WTC11 (cell line): ENCODE data around the gene MEIS3. TPM values are rescaled to one million over a fixed set of nuclear protein-coding genes. Genes with fewer than 3 reads are reported as not detected.

ENCODE experiments used
- ATAC-seq: fragments of 200-7000 bp; cut with Tn5 transposase; 2 replicates; pipeline ENCODE4 v1.10.0; 2021; ENCODE audit warnings: mild to moderate bottlenecking, moderate library complexity
- CTCF ChIA-PET: fragments of 300-600 bp; sonication (Branson Sonifier 250); formaldehyde crosslinking; loops from one replicate; lab custom pipeline; 2021; ENCODE audit warnings: antibody characterized with exemption; lab: Charles Lee
- POLR2A ChIA-PET: fragments of 350-600 bp; sonication (Branson Sonifier 250); formaldehyde crosslinking; loops from one replicate; lab custom pipeline; 2021; ENCODE audit warnings: antibody characterized with exemption; lab: Charles Lee
- DNase-seq: peaks from one replicate; pipeline ENCODE4 v3.0.0; 2021; ENCODE audit warnings: low spot score
- H3K27ac Mint-ChIP-seq: 2 replicates; pipeline ENCODE4 v1.8.0; 2021; ENCODE audit warnings: mixed read lengths
- H3K27me3 Mint-ChIP-seq: 2 replicates; pipeline ENCODE4 v1.8.0; 2021; ENCODE audit warnings: low read depth, mild to moderate bottlenecking, moderate library complexity, mixed read lengths
- H3K36me3 Mint-ChIP-seq: 2 replicates; pipeline ENCODE4 v1.8.0; 2021; ENCODE audit warnings: mixed read lengths
- H3K4me1 Mint-ChIP-seq: 2 replicates; pipeline ENCODE4 v1.8.0; 2022; ENCODE audit warnings: mixed read lengths
- H3K4me3 Mint-ChIP-seq: 2 replicates; pipeline ENCODE4 v1.8.0; 2021; ENCODE audit warnings: mild to moderate bottlenecking, moderate library complexity, mixed read lengths
- H3K9me3 Mint-ChIP-seq: 2 replicates; pipeline ENCODE4 v1.8.0; 2021; ENCODE audit warnings: mixed read lengths
- ATF1 ChIP-seq: sonication (generic); formaldehyde crosslinking; IDR thresholded peaks from 2 replicates; pipeline ENCODE4 v1.8.1; 2023; ENCODE audit warnings: mild to moderate bottlenecking, moderate library complexity, missing genetic modification reagents
- E2F1 ChIP-seq: sonication (generic); formaldehyde crosslinking; IDR thresholded peaks from 2 replicates; pipeline ENCODE4 v1.8.0; 2022; ENCODE audit warnings: mild to moderate bottlenecking, missing genetic modification reagents
- FOXJ3 ChIP-seq: sonication (generic); formaldehyde crosslinking; IDR thresholded peaks from 2 replicates; pipeline ENCODE4 v1.9.0; 2021; ENCODE audit warnings: missing genetic modification reagents, mild to moderate bottlenecking, borderline replicate concordance
- IRF2 ChIP-seq: sonication (generic); formaldehyde crosslinking; IDR thresholded peaks from 2 replicates; pipeline ENCODE4 v1.8.0; 2022; ENCODE audit warnings: low read depth, missing genetic modification reagents, borderline replicate concordance
- SMAD3 ChIP-seq: sonication (generic); formaldehyde crosslinking; IDR thresholded peaks from 2 replicates; pipeline ENCODE4 v1.8.0; 2022; ENCODE audit warnings: missing genetic modification reagents, mild to moderate bottlenecking, borderline replicate concordance
- TEAD4 ChIP-seq: sonication (generic); formaldehyde crosslinking; IDR thresholded peaks from 2 replicates; pipeline ENCODE4 v1.8.0; 2022; ENCODE audit warnings: mild to moderate bottlenecking, missing genetic modification reagents
- ZNF121 ChIP-seq: sonication (generic); formaldehyde crosslinking; IDR thresholded peaks from 2 replicates; pipeline ENCODE4 v1.8.0; 2023; ENCODE audit warnings: missing genetic modification reagents
- ZNF281 ChIP-seq: sonication (generic); formaldehyde crosslinking; IDR thresholded peaks from 2 replicates; pipeline ENCODE4 v1.8.0; 2023; ENCODE audit warnings: mild to moderate bottlenecking, missing genetic modification reagents
- ZNF396 ChIP-seq: fragments of 250-450 bp; sonication (Bioruptor Pico); IDR thresholded peaks from 2 replicates; pipeline ENCODE4 v1.8.0; 2021; ENCODE audit warnings: mild to moderate bottlenecking, moderate library complexity, borderline replicate concordance
- ZNF532 ChIP-seq: fragments of 250-450 bp; sonication (Bioruptor Pico); IDR thresholded peaks from 2 replicates; pipeline ENCODE4 v1.9.0; 2021; ENCODE audit warnings: mild to moderate bottlenecking, borderline replicate concordance
- ZNF671 ChIP-seq: fragments of 250-450 bp; sonication (Bioruptor Pico); IDR thresholded peaks from 2 replicates; pipeline ENCODE4 v1.8.0; 2021; ENCODE audit warnings: mild to moderate bottlenecking
- ZSCAN18 ChIP-seq: fragments of 250-450 bp; sonication (Bioruptor Pico); IDR thresholded peaks from 2 replicates; pipeline ENCODE4 v2.1.2; 2022; ENCODE audit warnings: mild to moderate bottlenecking, moderate library complexity
- total RNA-seq: library from RNA; stranded (reverse); gene quantifications from 3 replicates; pipeline ENCODE4 v1.2.3, GENCODE V29; 2021
- TF ChIP-seq, protein P1 (sequence below): sonication (generic); formaldehyde crosslinking; IDR thresholded peaks from 2 replicates; pipeline ENCODE4 v1.8.1; 2023; ENCODE audit warnings: mild to moderate bottlenecking, missing genetic modification reagents, moderate library complexity
- TF ChIP-seq, protein P2 (sequence below): fragments of 200-600 bp; IDR thresholded peaks from 2 replicates; pipeline ENCODE4 v1.8.0; 2022; ENCODE audit warnings: antibody characterized with exemption
- TF ChIP-seq, protein P3 (sequence below): sonication (generic); formaldehyde crosslinking; IDR thresholded peaks from 2 replicates; pipeline ENCODE4 v1.8.1; 2022; ENCODE audit warnings: missing genetic modification reagents, borderline replicate concordance
- TF ChIP-seq, protein P4 (sequence below): sonication (generic); formaldehyde crosslinking; IDR thresholded peaks from 2 replicates; pipeline ENCODE4 v1.8.0; 2023; ENCODE audit warnings: missing genetic modification reagents, mild to moderate bottlenecking, borderline replicate concordance

The MEIS3 gene
- total RNA-seq, 1 experiment from 2014 or later = 38.5 TPM

GRCh38 chr19:47450478-47450877 lies 31.2 kb upstream of the MEIS3 start:
- ATAC-seq = no peak
- no peak overlapping the region for H3K27ac Mint-ChIP-seq
- ChIA-PET POLR2A (no interaction called here), CTCF (interaction anchor here (6.4 kb wide), 1 partner anchor 14 kb away, joined by 98 read pairs; no protein-coding TSS in a partner anchor)
- no peak overlapping the region for H3K4me3 Mint-ChIP-seq
- no peak for DNase-seq
- no peak for TF ChIP-seq ZNF532
- TF ChIP-seq IRF2 (CRISPR knock-in tag) = no peak
- TF ChIP-seq, protein P1, sequence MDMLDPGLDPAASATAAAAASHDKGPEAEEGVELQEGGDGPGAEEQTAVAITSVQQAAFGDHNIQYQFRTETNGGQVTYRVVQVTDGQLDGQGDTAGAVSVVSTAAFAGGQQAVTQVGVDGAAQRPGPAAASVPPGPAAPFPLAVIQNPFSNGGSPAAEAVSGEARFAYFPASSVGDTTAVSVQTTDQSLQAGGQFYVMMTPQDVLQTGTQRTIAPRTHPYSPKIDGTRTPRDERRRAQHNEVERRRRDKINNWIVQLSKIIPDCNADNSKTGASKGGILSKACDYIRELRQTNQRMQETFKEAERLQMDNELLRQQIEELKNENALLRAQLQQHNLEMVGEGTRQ (CRISPR knock-in tag) = no peak
- TF ChIP-seq, protein P2, sequence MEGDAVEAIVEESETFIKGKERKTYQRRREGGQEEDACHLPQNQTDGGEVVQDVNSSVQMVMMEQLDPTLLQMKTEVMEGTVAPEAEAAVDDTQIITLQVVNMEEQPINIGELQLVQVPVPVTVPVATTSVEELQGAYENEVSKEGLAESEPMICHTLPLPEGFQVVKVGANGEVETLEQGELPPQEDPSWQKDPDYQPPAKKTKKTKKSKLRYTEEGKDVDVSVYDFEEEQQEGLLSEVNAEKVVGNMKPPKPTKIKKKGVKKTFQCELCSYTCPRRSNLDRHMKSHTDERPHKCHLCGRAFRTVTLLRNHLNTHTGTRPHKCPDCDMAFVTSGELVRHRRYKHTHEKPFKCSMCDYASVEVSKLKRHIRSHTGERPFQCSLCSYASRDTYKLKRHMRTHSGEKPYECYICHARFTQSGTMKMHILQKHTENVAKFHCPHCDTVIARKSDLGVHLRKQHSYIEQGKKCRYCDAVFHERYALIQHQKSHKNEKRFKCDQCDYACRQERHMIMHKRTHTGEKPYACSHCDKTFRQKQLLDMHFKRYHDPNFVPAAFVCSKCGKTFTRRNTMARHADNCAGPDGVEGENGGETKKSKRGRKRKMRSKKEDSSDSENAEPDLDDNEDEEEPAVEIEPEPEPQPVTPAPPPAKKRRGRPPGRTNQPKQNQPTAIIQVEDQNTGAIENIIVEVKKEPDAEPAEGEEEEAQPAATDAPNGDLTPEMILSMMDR = no peak
- no peak for TF ChIP-seq TEAD4
- no peak for TF ChIP-seq ATF1 (CRISPR knock-in tag)
- TF ChIP-seq, protein P3, sequence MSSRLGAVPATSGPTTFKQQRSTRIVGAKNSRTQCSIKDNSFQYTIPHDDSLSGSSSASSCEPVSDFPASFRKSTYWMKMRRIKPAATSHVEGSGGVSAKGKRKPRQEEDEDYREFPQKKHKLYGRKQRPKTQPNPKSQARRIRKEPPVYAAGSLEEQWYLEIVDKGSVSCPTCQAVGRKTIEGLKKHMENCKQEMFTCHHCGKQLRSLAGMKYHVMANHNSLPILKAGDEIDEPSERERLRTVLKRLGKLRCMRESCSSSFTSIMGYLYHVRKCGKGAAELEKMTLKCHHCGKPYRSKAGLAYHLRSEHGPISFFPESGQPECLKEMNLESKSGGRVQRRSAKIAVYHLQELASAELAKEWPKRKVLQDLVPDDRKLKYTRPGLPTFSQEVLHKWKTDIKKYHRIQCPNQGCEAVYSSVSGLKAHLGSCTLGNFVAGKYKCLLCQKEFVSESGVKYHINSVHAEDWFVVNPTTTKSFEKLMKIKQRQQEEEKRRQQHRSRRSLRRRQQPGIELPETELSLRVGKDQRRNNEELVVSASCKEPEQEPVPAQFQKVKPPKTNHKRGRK (CRISPR knock-in tag) = no peak
- no peak for TF ChIP-seq SMAD3
- TF ChIP-seq FOXJ3 (CRISPR knock-in tag) = no peak
- TF ChIP-seq E2F1 (CRISPR knock-in tag) = no peak
- no peak for TF ChIP-seq ZNF121
- no peak for TF ChIP-seq ZSCAN18 (CRISPR knock-in tag)
- TF ChIP-seq ZNF281 = no peak
- TF ChIP-seq, protein P4, sequence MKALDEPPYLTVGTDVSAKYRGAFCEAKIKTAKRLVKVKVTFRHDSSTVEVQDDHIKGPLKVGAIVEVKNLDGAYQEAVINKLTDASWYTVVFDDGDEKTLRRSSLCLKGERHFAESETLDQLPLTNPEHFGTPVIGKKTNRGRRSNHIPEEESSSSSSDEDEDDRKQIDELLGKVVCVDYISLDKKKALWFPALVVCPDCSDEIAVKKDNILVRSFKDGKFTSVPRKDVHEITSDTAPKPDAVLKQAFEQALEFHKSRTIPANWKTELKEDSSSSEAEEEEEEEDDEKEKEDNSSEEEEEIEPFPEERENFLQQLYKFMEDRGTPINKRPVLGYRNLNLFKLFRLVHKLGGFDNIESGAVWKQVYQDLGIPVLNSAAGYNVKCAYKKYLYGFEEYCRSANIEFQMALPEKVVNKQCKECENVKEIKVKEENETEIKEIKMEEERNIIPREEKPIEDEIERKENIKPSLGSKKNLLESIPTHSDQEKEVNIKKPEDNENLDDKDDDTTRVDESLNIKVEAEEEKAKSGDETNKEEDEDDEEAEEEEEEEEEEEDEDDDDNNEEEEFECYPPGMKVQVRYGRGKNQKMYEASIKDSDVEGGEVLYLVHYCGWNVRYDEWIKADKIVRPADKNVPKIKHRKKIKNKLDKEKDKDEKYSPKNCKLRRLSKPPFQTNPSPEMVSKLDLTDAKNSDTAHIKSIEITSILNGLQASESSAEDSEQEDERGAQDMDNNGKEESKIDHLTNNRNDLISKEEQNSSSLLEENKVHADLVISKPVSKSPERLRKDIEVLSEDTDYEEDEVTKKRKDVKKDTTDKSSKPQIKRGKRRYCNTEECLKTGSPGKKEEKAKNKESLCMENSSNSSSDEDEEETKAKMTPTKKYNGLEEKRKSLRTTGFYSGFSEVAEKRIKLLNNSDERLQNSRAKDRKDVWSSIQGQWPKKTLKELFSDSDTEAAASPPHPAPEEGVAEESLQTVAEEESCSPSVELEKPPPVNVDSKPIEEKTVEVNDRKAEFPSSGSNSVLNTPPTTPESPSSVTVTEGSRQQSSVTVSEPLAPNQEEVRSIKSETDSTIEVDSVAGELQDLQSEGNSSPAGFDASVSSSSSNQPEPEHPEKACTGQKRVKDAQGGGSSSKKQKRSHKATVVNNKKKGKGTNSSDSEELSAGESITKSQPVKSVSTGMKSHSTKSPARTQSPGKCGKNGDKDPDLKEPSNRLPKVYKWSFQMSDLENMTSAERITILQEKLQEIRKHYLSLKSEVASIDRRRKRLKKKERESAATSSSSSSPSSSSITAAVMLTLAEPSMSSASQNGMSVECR (CRISPR knock-in tag) = no peak
- no peak for TF ChIP-seq ZNF396 (CRISPR knock-in tag)
- no peak for TF ChIP-seq ZNF671 (CRISPR knock-in tag)
- H3K36me3 Mint-ChIP-seq = no peaks in the 10 kb centered on the region
- peaks cover 28% of the 10 kb centered on the region for H3K4me1 Mint-ChIP-seq
- H3K27me3 Mint-ChIP-seq = peaks cover 39% of the 10 kb centered on the region
- H3K9me3 Mint-ChIP-seq = 0 out of 2 replicates have a peak, but pooled peaks cover 1% of the 10 kb centered on the region
